RWPE2 (cell line): Measurements from ENCODE around the gene PRR23E.
A peak's percentile ranks its signal among the peaks of the same experiment; 100 is the strongest.

Experiments
- ATAC-seq: fragments of 200-7000 bp; cut with Tn5 transposase; 3 replicates; pipeline ENCODE4 v1.9.1; 2021; ENCODE audit warnings: low read depth
- DNase-seq: peaks from one replicate; pipeline ENCODE4 v3.0.0-alpha.2; 2020; ENCODE audit warnings: low spot score
- H3K27ac ChIP-seq: fragments of 450-650 bp; 2 replicates; pipeline ENCODE4 v1.5.1; 2017; ENCODE audit warnings: mild to moderate bottlenecking; ENCODE audit not compliant: poor library complexity, severe bottlenecking
- H3K27me3 ChIP-seq: fragments of 250-450 bp; sonication (Bioruptor Pico); 2 replicates; pipeline ENCODE4 v1.5.1; 2021; ENCODE audit warnings: mild to moderate bottlenecking, moderate library complexity; ENCODE audit not compliant: insufficient read depth, poor library complexity, severe bottlenecking
- H3K36me3 ChIP-seq: fragments of 250-450 bp; sonication (Bioruptor Pico); 2 replicates; pipeline ENCODE4 v1.5.1; 2020; ENCODE audit warnings: low read depth, mild to moderate bottlenecking, moderate library complexity
- H3K4me1 ChIP-seq: fragments of 250-450 bp; sonication (Bioruptor Pico); 2 replicates; pipeline ENCODE4 v1.5.1; 2021; ENCODE audit warnings: mild to moderate bottlenecking, moderate library complexity; ENCODE audit not compliant: insufficient read depth, poor library complexity, severe bottlenecking
- H3K4me3 ChIP-seq: fragments of 250-450 bp; sonication (Bioruptor Pico); 2 replicates; pipeline ENCODE4 v1.5.1; 2021; ENCODE audit warnings: mild to moderate bottlenecking, moderate library complexity; ENCODE audit not compliant: severe bottlenecking
- H3K9me3 ChIP-seq: fragments of 250-450 bp; sonication (Bioruptor Pico); 2 replicates; pipeline ENCODE4 v1.5.1; 2021; ENCODE audit warnings: mild to moderate bottlenecking, moderate library complexity; ENCODE audit not compliant: severe bottlenecking
- TF ChIP-seq, protein P1 (sequence below): fragments of 450-650 bp; IDR thresholded peaks from one replicate; pipeline ENCODE4 v1.5.1; 2017; ENCODE audit warnings: mild to moderate bottlenecking, moderate library complexity; ENCODE audit not compliant: poor library complexity, severe bottlenecking

The PRR23E gene

DNA sequence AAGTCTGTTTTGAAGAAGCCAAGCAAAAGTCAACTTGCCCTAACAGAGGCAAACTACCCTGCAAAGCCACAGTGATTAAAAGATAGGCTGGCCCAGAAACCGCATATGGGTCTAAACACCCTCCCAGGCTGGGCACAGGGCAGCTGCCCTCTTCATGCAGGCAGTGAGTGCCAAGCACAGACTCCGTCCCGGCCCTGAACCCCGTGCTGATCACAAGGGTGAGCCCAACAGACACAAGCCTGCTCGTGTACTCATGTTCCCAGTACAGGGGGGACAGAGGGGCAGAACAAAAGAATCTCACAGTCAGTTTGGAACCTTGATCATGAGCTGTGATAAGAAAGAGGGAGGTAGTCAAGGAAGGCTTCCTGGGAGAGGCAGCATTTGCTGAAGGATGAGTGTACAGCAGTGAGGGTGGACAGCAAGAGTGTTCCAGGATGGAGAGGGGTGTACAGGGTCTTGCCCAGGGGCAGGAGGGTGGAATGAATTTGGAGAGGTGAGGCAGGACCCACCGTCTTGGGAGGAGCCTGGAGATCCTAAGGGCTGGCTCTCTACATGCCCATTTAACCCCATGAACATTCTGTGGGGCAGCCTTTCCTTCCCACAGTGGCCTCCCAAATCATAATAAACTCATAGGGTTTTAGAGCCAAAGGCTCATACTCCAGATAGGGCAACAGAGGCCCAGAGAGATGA is 43.2 kb upstream of the PRR23E start:
- no peak overlapping the region for H3K27ac ChIP-seq
- H3K9me3 ChIP-seq = no peaks in the 10 kb centered on the region
- no peaks in the 10 kb centered on the region for H3K27me3 ChIP-seq
- ATAC-seq (no peak), DNase-seq (peak; percentile 37)
- H3K36me3 ChIP-seq = no peaks in the 10 kb centered on the region
- no peak overlapping the region for H3K4me3 ChIP-seq
- no peaks in the 10 kb centered on the region for H3K4me1 ChIP-seq
- TF ChIP-seq, protein P1, sequence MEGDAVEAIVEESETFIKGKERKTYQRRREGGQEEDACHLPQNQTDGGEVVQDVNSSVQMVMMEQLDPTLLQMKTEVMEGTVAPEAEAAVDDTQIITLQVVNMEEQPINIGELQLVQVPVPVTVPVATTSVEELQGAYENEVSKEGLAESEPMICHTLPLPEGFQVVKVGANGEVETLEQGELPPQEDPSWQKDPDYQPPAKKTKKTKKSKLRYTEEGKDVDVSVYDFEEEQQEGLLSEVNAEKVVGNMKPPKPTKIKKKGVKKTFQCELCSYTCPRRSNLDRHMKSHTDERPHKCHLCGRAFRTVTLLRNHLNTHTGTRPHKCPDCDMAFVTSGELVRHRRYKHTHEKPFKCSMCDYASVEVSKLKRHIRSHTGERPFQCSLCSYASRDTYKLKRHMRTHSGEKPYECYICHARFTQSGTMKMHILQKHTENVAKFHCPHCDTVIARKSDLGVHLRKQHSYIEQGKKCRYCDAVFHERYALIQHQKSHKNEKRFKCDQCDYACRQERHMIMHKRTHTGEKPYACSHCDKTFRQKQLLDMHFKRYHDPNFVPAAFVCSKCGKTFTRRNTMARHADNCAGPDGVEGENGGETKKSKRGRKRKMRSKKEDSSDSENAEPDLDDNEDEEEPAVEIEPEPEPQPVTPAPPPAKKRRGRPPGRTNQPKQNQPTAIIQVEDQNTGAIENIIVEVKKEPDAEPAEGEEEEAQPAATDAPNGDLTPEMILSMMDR = no peak

- no peaks in the 10 kb centered on the region for H3K4me1 ChIP-seq
- no peak for DNase-seq
- H3K27me3 ChIP-seq = no peaks in the 10 kb centered on the region
- no peak overlapping the region for H3K27ac ChIP-seq
- TF ChIP-seq, protein P1 = no peak
- no peaks in the 10 kb centered on the region for H3K36me3 ChIP-seq
- no peak for ATAC-seq
- H3K4me3 ChIP-seq = no peak overlapping the region
- H3K9me3 ChIP-seq = no peaks in the 10 kb centered on the region
Observed at GRCh38 chr3:127150513-127151250, 42.2 kb upstream of the PRR23E start.

DNA sequence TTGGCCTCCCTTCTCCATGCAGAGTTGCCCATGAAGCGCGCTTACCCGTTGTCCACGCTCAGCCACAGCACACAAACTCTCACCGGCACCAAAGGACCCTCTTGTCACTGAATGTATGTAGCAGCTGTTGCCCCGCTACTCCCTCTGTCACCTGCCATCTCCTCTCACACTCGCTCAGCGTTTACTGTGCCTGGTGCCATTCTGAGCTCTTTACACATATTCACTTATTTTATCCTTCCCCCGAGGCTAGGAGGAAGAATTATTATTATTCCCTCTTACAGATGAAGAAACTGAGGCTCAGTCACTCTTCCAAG is 41.7 kb upstream of the PRR23E start:
- TF ChIP-seq, protein P1 = no peak
- no peak overlapping the region for H3K27ac ChIP-seq

DNA sequence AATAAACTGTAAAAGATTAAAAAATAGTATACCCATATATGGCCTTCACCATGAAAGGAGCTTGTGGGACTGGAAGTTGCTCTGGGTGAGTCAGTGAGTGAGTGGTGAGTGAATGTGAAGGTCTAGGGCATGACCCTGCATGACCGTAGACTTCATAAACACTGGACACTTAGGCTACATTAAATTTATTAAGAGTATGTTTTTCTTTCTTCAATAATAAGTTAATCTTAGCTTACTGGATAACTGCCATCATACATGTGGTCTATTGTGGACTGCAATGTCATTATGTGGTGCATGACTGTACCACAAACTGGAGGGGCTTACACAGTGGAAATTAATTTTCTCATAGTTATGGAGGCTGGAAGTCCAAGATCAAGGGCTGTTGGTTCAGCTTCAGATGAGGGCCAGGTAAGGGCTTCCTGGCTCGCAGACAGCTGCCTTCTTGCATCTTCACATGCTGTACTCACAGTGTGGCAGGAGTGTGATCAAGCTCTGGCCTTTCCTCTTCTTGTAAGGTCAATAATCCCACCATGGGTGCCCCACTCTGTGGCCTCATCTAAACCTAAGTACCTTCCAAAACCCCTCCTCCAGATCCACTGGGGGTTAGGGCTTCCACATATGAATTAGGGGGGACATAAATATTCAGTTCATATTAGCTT is 40.8 kb upstream of the PRR23E start:
- TF ChIP-seq, protein P1 = no peak
- no peak overlapping the region for H3K27ac ChIP-seq
- H3K36me3 ChIP-seq = no peaks in the 10 kb centered on the region
- DNase-seq (no peak), ATAC-seq (0 out of 3 replicates have a peak, but pooled peaks have one; percentile 33)
- H3K27me3 ChIP-seq = peaks cover 4% of the 10 kb centered on the region
- no peaks in the 10 kb centered on the region for H3K4me1 ChIP-seq
- H3K9me3 ChIP-seq = no peaks in the 10 kb centered on the region
- H3K4me3 ChIP-seq = no peak overlapping the region

More for the DNA sequence above, 41.7 kb upstream of the PRR23E start:
- ATAC-seq (no peak), DNase-seq (no peak)
- Histone ChIP-seq H3K9me3 (no peaks in the 10 kb centered on the region), H3K36me3 (no peaks in the 10 kb centered on the region), H3K4me1 (no peaks in the 10 kb centered on the region), H3K27me3 (no peaks in the 10 kb centered on the region), H3K4me3 (no peak overlapping the region)
